K562 (cell line): ENCODE data around the gene HERPUD2. TPM values are rescaled to one million over a fixed set of nuclear protein-coding genes. Genes with fewer than 3 reads are reported as not detected.
A peak's percentile ranks its signal among the peaks of the same experiment; 100 is the strongest.

ENCODE experiments used
- ATF7 ChIP-seq: fragments of 450-650 bp; IDR thresholded peaks from 2 replicates; pipeline ENCODE4 v1.7.1; 2014; ENCODE audit warnings: mild to moderate bottlenecking, moderate library complexity
- CC2D1A ChIP-seq: fragments of 450-650 bp; IDR thresholded peaks from 2 replicates; pipeline ENCODE4 v1.6.1; 2017; ENCODE audit warnings: mild to moderate bottlenecking
- CTCF ChIP-seq, 3 experiments: IDR thresholded peaks in 2 of 3; conservative IDR thresholded peaks in 1 of 3; 2 replicates each; pipeline ENCODE4 v1.5.1; 2011 to 2012; ENCODE audit warnings: low read length in 3 of 3, mild to moderate bottlenecking in 3 of 3, control low read depth in 2 of 3, improper control_type of control experiment in 1 of 3, inconsistent platforms in 1 of 3, low read depth in 1 of 3, mixed read lengths in 1 of 3, moderate library complexity in 1 of 3; ENCODE audit not compliant: insufficient read depth in 2 of 3
- DIDO1 ChIP-seq: fragments of 450-650 bp; IDR thresholded peaks from 2 replicates; pipeline ENCODE4 v1.6.1; 2016; ENCODE audit warnings: low read depth, missing biosample characterization, missing genetic modification characterization
- EP400 ChIP-seq: fragments of 450-650 bp; IDR thresholded peaks from 2 replicates; pipeline ENCODE4 v1.6.1; 2017; ENCODE audit warnings: antibody characterized with exemption, mild to moderate bottlenecking, moderate library complexity
- FIP1L1 ChIP-seq: fragments of 200-400 bp; formaldehyde crosslinking; IDR thresholded peaks from 2 replicates; pipeline ENCODE4 v1.6.1; 2018; ENCODE audit warnings: mild to moderate bottlenecking, low read depth, low read length; ENCODE audit not compliant: poor library complexity, severe bottlenecking
- FOXJ2 ChIP-seq: fragments of 200-800 bp; sonication (Bioruptor generic); IDR thresholded peaks from 2 replicates; pipeline ENCODE4 v1.6.1; 2016; ENCODE audit warnings: missing genetic modification characterization, missing compliant biosample characterization
- FOXM1 ChIP-seq, 2 experiments: fragments of 450-650 bp in 1 of 2; sonication (generic) in 1 of 2; formaldehyde crosslinking in 1 of 2; IDR thresholded peaks; 2 replicates each; pipeline versions ENCODE4 v1.6.1 to v1.9.0; 2017 to 2022; ENCODE audit warnings: low read depth in 2 of 2, mild to moderate bottlenecking in 2 of 2, missing genetic modification reagents in 1 of 2, moderate library complexity in 1 of 2
- JUND ChIP-seq, 2 experiments: IDR thresholded peaks; 2 replicates in 1 of 2; 3 replicates in 1 of 2; pipeline ENCODE4 v1.6.1; 2011; ENCODE audit warnings: borderline replicate concordance in 2 of 2, low read depth in 2 of 2, low read length in 2 of 2, improper control_type of control experiment in 1 of 2, missing biosample characterization in 1 of 2, missing genetic modification characterization in 1 of 2, missing genetic modification reagents in 1 of 2
- MAZ ChIP-seq, 2 experiments: fragments of 450-650 bp in 1 of 2; sonication (generic) in 1 of 2; formaldehyde crosslinking; IDR thresholded peaks in 1 of 2; conservative IDR thresholded peaks in 1 of 2; 2 replicates each; pipeline versions ENCODE4 v1.4.0 to v1.5.0; 2020; ENCODE audit warnings: mild to moderate bottlenecking in 1 of 2, missing genetic modification reagents in 1 of 2
- MTA1 ChIP-seq: fragments of 450-650 bp; IDR thresholded peaks from 2 replicates; pipeline ENCODE4 v1.6.1; 2017; ENCODE audit warnings: borderline replicate concordance
- MXI1 ChIP-seq: IDR thresholded peaks from 2 replicates; pipeline ENCODE4 v1.6.1; 2011; ENCODE audit warnings: low read depth, mild to moderate bottlenecking, improper control_type of control experiment, low read length
- MYC ChIP-seq, 2 experiments: fragments of 250-450 bp in 1 of 2; sonication (Bioruptor Pico) in 1 of 2; IDR thresholded peaks; 2 replicates each; pipeline versions ENCODE4 v1.5.1 to v1.6.1; 2012 to 2021; ENCODE audit warnings: low read depth in 2 of 2, borderline replicate concordance in 1 of 2, improper control_type of control experiment in 1 of 2, low read length in 1 of 2, mild to moderate bottlenecking in 1 of 2, moderate library complexity in 1 of 2
- PHB2 ChIP-seq: fragments of 450-650 bp; IDR thresholded peaks from 2 replicates; pipeline ENCODE4 v1.6.1; 2017; ENCODE audit warnings: low read depth
- RAD21 ChIP-seq, 2 experiments: fragments of 250-450 bp in 1 of 2; fragments of 450-650 bp in 1 of 2; sonication (Bioruptor Pico) in 1 of 2; formaldehyde crosslinking in 1 of 2; IDR thresholded peaks in 1 of 2; conservative IDR thresholded peaks in 1 of 2; 2 replicates each; pipeline versions ENCODE4 v1.4.0 to v1.8.0; 2020 to 2022; ENCODE audit warnings: mild to moderate bottlenecking in 2 of 2, moderate library complexity in 1 of 2
- RB1 ChIP-seq: fragments of 450-650 bp; IDR thresholded peaks from 2 replicates; pipeline ENCODE4 v1.6.1; 2017; ENCODE audit warnings: low read depth, mild to moderate bottlenecking
- RCOR1 ChIP-seq, 2 experiments: IDR thresholded peaks; 2 replicates each; pipeline ENCODE4 v1.6.1; 2012; ENCODE audit warnings: low read depth in 2 of 2, low read length in 2 of 2, borderline replicate concordance in 1 of 2, improper control_type of control experiment in 1 of 2
- SAFB ChIP-seq: fragments of 200-400 bp; formaldehyde crosslinking; IDR thresholded peaks from 2 replicates; pipeline ENCODE4 v1.6.1; 2017; ENCODE audit warnings: low read depth, low read length, borderline replicate concordance
- TBL1XR1 ChIP-seq, 2 experiments: IDR thresholded peaks; 2 replicates each; pipeline ENCODE4 v1.6.1; 2012; ENCODE audit warnings: improper control_type of control experiment in 2 of 2, low read length in 2 of 2, mild to moderate bottlenecking in 1 of 2
- TCFL5 ChIP-seq: fragments of 250-450 bp; sonication (Bioruptor Pico); conservative IDR thresholded peaks from 2 replicates; pipeline ENCODE4 v1.6.1; 2021; ENCODE audit warnings: mild to moderate bottlenecking, moderate library complexity, matching md5 sums
- ZBTB12 ChIP-seq: fragments of 250-450 bp; sonication (Bioruptor Pico); IDR thresholded peaks from 2 replicates; pipeline ENCODE4 v1.4.0; 2020
- ZEB2 ChIP-seq: fragments of 450-650 bp; IDR thresholded peaks from 2 replicates; pipeline ENCODE4 v1.6.1; 2016
- ZNF175 ChIP-seq: fragments of 200-800 bp; sonication (Bioruptor generic); IDR thresholded peaks from 2 replicates; pipeline ENCODE4 v1.6.1; 2016; ENCODE audit warnings: low read depth, mild to moderate bottlenecking, missing genetic modification characterization, missing compliant biosample characterization
- ZNF239 ChIP-seq: fragments of 250-450 bp; sonication (Bioruptor Pico); IDR thresholded peaks from 2 replicates; pipeline ENCODE4 v1.4.0; 2020; ENCODE audit warnings: mild to moderate bottlenecking
- polyA plus RNA-seq, 8 experiments: library from polyadenylated mRNA; depleted of rRNA in 4 of 8; stranded (reverse) in 5 of 8; unstranded in 3 of 8; fragments of >200 nt; fragmentation: Nextera tagmentation in 2 of 8; fragmentation: Illumina TruSeq in 1 of 8; extraction: Ambion mirVana in 2 of 8; extraction: Trizol in 1 of 8; gene quantifications; 2 replicates each; pipeline versions ENCODE4 v1.2.1 to v1.2.3, GENCODE V29; 2011 to 2014; ENCODE audit warnings: inconsistent platforms in 1 of 8, missing spikeins in 1 of 8
- total RNA-seq, 7 experiments: library from RNA; depleted of rRNA in 6 of 7; stranded (reverse); fragments of >200 nt in 6 of 7; fragmentation: Illumina TruSeq in 2 of 7; extraction: Trizol in 2 of 7; gene quantifications; 2 replicates each; pipeline versions ENCODE4 v1.2.1 to v1.2.3, GENCODE V29; 2011 to 2021; ENCODE audit warnings: low replicate concordance in 1 of 7

Gene HERPUD2
- total and polyA plus RNA-seq, 9 of the 15 experiments (the other 6 are each of a cell fraction or from before 2014, with no cell fraction given), result 4.1 to 28.5 (median 12.3) TPM

DNA sequence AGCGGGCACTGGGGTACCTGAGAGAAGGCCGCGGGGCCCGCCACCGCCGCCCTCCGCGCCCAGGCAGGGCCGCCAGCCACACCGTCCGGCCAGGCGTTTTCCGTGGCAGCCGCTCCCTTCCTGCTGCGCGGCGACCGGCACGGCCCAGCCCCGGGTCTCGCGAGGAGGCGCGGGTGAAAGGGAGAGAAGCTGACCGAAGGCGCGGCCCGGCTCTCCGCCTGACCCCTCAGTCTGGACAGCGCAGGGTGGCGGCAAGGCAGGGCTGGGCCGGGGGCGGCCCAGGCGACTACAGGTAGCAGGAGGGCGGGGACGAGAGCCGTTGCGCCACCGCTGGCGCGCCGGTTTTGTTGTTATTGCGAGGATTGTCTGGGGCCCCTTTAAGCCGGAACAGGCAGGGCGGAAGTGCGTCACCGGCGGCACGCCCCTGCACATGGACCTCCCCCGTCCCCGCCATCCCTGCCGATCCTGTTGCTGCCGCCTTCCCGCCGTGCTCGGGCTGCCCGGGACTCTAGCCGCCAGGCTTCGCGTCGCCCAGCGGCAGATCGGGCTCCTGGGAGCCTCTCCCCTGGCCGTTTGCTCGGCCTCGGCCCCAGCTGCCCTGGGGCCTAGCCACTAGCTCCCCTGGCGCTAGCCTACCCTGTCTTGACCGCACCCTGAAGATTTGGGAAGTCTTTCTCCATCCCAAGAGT is at the start of gene HERPUD2 (continued):
- no peak for TF ChIP-seq CC2D1A
- TF ChIP-seq MAZ (CRISPR knock-in tag; conservative IDR thresholded peaks at IDR 0.05 in 1 of 2, IDR thresholded peaks at IDR 0.05 in 1 of 2), result peak; percentile 83 to 87
- TF ChIP-seq RCOR1 (IDR thresholded peaks at IDR 0.05; ENCODE audit: borderline replicate concordance in 1 of 2, low read depth in 2 of 2, low read length in 2 of 2), result peak in 1 of 2 experiments; percentile 35; a peak in 1 of 4 replicates
- peak; percentile 94 for TF ChIP-seq MYC (IDR thresholded peaks at IDR 0.05; ENCODE audit: low read depth, low read length)
- peak; percentile 81; the same call in 1 of the 2 replicates for TF ChIP-seq MYC (CRISPR knock-in tag; IDR thresholded peaks at IDR 0.05; ENCODE audit: borderline replicate concordance, low read depth)
- TF ChIP-seq ZNF175 (CRISPR knock-in tag), result no peak
- peak; percentile 28; the same call in 1 of the 2 replicates for TF ChIP-seq MXI1
- TF ChIP-seq ZNF239 (CRISPR knock-in tag), result no peak
- TF ChIP-seq TCFL5 (CRISPR knock-in tag), result no peak
- TF ChIP-seq DIDO1 (tag), result peak; percentile 96
- peak in 1 of 2 experiments; percentile 79; a peak in 2 of 4 replicates for TF ChIP-seq TBL1XR1 (IDR thresholded peaks at IDR 0.05; ENCODE audit: low read length in 2 of 2)
- TF ChIP-seq FOXJ2 (tag), result no peak
- TF ChIP-seq CTCF (IDR thresholded peaks at IDR 0.05 in 2 of 3, conservative IDR thresholded peaks at IDR 0.05 in 1 of 3; ENCODE audit: insufficient read depth in 2 of 3, low read depth in 1 of 3, low read length in 3 of 3), result 0 out of 6 replicates have a peak, but pooled peaks of 1 of the 3 experiments have one; percentile 3
- TF ChIP-seq PHB2, result no peak
- TF ChIP-seq MTA1, result peak; percentile 84; the same call in 1 of the 2 replicates
- peak; percentile 94 for TF ChIP-seq EP400
- TF ChIP-seq FOXM1 (IDR thresholded peaks at IDR 0.05; ENCODE audit: low read depth), result 0 out of 2 replicates have a peak, but pooled peaks have one; percentile 10
- peak; percentile 65; the same call in 1 of the 2 replicates for TF ChIP-seq FOXM1 (CRISPR knock-in tag; IDR thresholded peaks at IDR 0.05; ENCODE audit: low read depth)
- peak; percentile 92 for TF ChIP-seq FIP1L1
- TF ChIP-seq SAFB, result peak; percentile 67; the same call in 1 of the 2 replicates
- peak; percentile 86 for TF ChIP-seq ATF7
- TF ChIP-seq RAD21 (CRISPR knock-in tag; conservative IDR thresholded peaks at IDR 0.05 in 1 of 2, IDR thresholded peaks at IDR 0.05 in 1 of 2), result no peak
- TF ChIP-seq ZBTB12 (CRISPR knock-in tag), result peak; percentile 82
- peak; percentile 68; the same call in 1 of the 2 replicates for TF ChIP-seq ZEB2
- TF ChIP-seq JUND (IDR thresholded peaks at IDR 0.05; ENCODE audit: borderline replicate concordance, low read depth, low read length), result no peak
- peak; percentile 28; the same call in 1 of the 3 replicates for TF ChIP-seq JUND (tag; IDR thresholded peaks at IDR 0.05; ENCODE audit: borderline replicate concordance, low read depth, low read length)
- TF ChIP-seq RB1, result peak; percentile 66
